Measurements from ENCODE around the gene FRMD4B.

Gene FRMD4B

DNA sequence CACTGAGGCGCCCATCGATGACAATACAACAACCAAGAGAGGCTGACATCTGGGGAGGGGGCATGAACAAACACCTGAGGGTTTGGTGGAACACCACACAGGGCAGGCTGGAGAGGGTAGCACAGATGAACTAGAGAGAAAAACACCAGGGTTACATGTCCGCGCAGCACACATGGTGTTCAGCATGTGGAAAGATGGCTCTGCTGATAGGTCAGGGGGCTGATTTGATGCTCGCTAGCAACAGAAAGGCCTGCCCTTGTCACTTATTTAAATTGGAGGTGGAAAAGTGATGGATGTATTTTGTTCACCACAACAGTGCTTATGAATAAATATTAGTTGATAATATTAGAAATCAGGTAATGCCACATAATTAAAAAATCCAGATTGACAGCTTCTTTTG is 67.5 kb downstream of the FRMD4B start:
- H3K4me1 ChIP-seq (ENCODE audit: insufficient read depth, low read length), result no peaks in the 10 kb centered on the region
- no peaks in the 10 kb centered on the region for H3K9me3 ChIP-seq (ENCODE audit: insufficient read depth, low read depth, low read length)
- H3K4me3 ChIP-seq (ENCODE audit: low read length), result no peak overlapping the region
- no peaks in the 10 kb centered on the region for H3K27me3 ChIP-seq (ENCODE audit: insufficient read depth, low read length)
- no peaks in the 10 kb centered on the region for H3K36me3 ChIP-seq (ENCODE audit: insufficient read depth, low read depth, low read length)
- no peak overlapping the region for H3K27ac ChIP-seq (ENCODE audit: low read length)
- no peak overlapping the region for H3K9ac ChIP-seq (ENCODE audit: low read depth, low read length)

GRCh38 chr3:69313251-69313650 is 72.6 kb downstream of the FRMD4B start:
- H3K36me3 ChIP-seq (ENCODE audit: insufficient read depth, low read depth, low read length), result no peaks in the 10 kb centered on the region

GRCh38 chr3:69309814-69310213 is 76.1 kb downstream of the FRMD4B start:
- Histone ChIP-seq H3K9ac (ENCODE audit: low read depth, low read length) (no peak overlapping the region), H3K4me1 (ENCODE audit: insufficient read depth, low read length) (no peaks in the 10 kb centered on the region), H3K27ac (ENCODE audit: low read length) (no peak overlapping the region), H3K27me3 (ENCODE audit: insufficient read depth, low read length) (no peaks in the 10 kb centered on the region; the same call in 1 of the 2 replicates), H3K36me3 (ENCODE audit: insufficient read depth, low read depth, low read length) (no peaks in the 10 kb centered on the region), H3K9me3 (ENCODE audit: insufficient read depth, low read depth, low read length) (no peaks in the 10 kb centered on the region), H3K4me3 (ENCODE audit: low read length) (no peak overlapping the region)

More at GRCh38 chr3:69313251-69313650, 72.6 kb downstream of the FRMD4B start:
- Histone ChIP-seq H3K27ac (ENCODE audit: low read length) (no peak overlapping the region), H3K9ac (ENCODE audit: low read depth, low read length) (no peak overlapping the region), H3K4me3 (ENCODE audit: low read length) (no peak overlapping the region), H3K9me3 (ENCODE audit: insufficient read depth, low read depth, low read length) (no peaks in the 10 kb centered on the region), H3K27me3 (ENCODE audit: insufficient read depth, low read length) (no peaks in the 10 kb centered on the region), H3K4me1 (ENCODE audit: insufficient read depth, low read length) (no peaks in the 10 kb centered on the region)

DNA sequence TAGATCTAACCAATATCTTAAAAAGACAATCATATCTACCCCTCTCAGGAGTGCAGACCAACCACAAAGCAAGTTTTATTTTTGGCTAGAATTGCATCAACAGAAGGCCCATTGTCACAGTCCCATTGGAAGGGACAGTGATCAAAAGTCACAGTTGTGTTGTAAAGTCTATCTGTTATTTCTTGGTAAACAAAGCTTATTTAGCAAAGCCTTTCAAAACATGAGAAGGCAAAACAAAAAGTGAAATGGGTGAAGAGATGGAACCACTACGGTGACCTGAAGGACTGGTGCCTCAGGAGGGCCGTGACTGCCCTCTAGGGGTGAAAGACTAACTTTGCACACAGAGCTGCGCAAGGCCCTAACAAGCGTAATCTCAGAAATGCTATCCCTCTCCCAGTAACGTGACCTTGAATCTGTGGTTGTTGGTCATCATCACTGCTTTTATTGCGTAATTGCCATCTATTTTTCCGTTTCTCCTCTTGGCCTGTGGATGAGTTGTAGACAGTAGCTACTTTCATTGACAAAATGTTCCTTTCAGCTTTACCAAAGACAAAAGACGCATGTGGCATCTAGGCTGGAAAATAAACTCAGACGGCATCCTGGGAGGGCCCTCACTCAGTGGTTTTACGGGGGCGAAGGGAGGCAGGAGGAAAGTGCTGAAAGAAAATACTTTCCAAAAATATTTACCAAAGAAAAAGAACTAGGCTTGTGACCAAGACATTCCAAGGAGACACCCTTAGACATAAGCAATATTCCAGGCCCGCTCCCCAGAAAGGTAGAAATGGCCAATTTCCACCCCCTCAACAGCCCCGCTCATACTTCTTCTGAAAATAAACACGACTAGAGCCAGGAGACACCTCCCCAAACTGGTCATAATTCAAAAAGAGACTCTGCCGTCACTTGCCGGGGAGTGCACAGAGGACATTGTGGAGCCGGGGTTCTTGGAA is 79.4 kb downstream of the FRMD4B start:
- Histone ChIP-seq H3K27me3 (ENCODE audit: insufficient read depth, low read length) (no peaks in the 10 kb centered on the region; the same call in 1 of the 2 replicates), H3K27ac (ENCODE audit: low read length) (no peak overlapping the region), H3K36me3 (ENCODE audit: insufficient read depth, low read depth, low read length) (no peaks in the 10 kb centered on the region), H3K9ac (ENCODE audit: low read depth, low read length) (no peak overlapping the region), H3K9me3 (ENCODE audit: insufficient read depth, low read depth, low read length) (no peaks in the 10 kb centered on the region), H3K4me3 (ENCODE audit: low read length) (no peak overlapping the region), H3K4me1 (ENCODE audit: insufficient read depth, low read length) (no peaks in the 10 kb centered on the region)

DNA sequence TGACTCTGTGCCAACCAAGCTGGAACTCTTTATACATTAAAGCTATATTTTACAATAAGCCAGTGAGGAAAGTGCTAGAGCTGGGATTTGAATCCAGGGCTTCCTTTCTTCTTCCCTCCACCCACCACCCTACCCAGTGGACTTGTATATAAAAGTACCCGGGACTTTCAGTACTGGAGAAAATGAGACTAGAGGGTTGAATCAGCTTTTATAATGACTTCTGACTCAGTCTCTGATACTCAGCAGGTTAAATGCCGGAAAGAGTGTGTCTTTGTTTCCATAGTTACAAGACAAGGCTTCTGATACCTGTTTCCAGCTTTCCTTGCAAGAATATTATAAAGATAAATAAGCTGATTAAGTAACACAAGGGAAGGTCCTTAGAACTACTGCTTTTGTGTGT is 80.9 kb downstream of the FRMD4B start:
- Histone ChIP-seq H3K4me3 (ENCODE audit: low read length) (no peak overlapping the region), H3K4me1 (ENCODE audit: insufficient read depth, low read length) (no peaks in the 10 kb centered on the region), H3K9ac (ENCODE audit: low read depth, low read length) (no peak overlapping the region), H3K27me3 (ENCODE audit: insufficient read depth, low read length) (no peaks in the 10 kb centered on the region; the same call in 1 of the 2 replicates), H3K36me3 (ENCODE audit: insufficient read depth, low read depth, low read length) (no peaks in the 10 kb centered on the region), H3K27ac (ENCODE audit: low read length) (no peak overlapping the region), H3K9me3 (ENCODE audit: insufficient read depth, low read depth, low read length) (no peaks in the 10 kb centered on the region)

GRCh38 chr3:69304396-69304795 is 81.5 kb downstream of the FRMD4B start:
- no peaks in the 10 kb centered on the region; the same call in 1 of the 2 replicates for H3K27me3 ChIP-seq (ENCODE audit: insufficient read depth, low read length)
- H3K4me1 ChIP-seq (ENCODE audit: insufficient read depth, low read length), result no peaks in the 10 kb centered on the region
- no peak overlapping the region for H3K27ac ChIP-seq (ENCODE audit: low read length)
- H3K9ac ChIP-seq (ENCODE audit: low read depth, low read length), result no peak overlapping the region
- no peaks in the 10 kb centered on the region for H3K9me3 ChIP-seq (ENCODE audit: insufficient read depth, low read depth, low read length)
- no peaks in the 10 kb centered on the region for H3K36me3 ChIP-seq (ENCODE audit: insufficient read depth, low read depth, low read length)
- H3K4me3 ChIP-seq (ENCODE audit: low read length), result no peak overlapping the region

DNA sequence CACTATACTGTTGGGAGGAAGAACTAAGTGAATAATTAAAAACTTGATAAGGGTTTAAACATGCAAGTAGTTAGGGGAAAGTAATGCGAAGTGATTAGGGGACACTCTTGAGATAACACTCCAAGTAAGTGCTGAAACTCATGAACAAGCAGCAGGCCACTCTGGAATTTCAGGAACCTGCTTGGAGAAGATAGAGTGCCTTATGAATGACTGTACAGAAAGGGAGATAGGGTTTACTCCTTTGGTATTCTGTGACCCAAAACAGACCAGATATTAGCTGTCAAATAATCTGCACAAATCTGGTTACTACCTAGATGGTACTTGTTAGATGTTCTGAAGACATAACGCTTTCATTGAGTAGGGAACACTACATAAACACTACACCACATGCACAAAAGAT is 85.6 kb downstream of the FRMD4B start:
- Histone ChIP-seq H3K9ac (ENCODE audit: low read depth, low read length) (no peak overlapping the region), H3K36me3 (ENCODE audit: insufficient read depth, low read depth, low read length) (no peaks in the 10 kb centered on the region), H3K9me3 (ENCODE audit: insufficient read depth, low read depth, low read length) (no peaks in the 10 kb centered on the region), H3K4me3 (ENCODE audit: low read length) (no peak overlapping the region), H3K27me3 (ENCODE audit: insufficient read depth, low read length) (no peaks in the 10 kb centered on the region; the same call in 1 of the 2 replicates), H3K4me1 (ENCODE audit: insufficient read depth, low read length) (no peaks in the 10 kb centered on the region), H3K27ac (ENCODE audit: low read length) (no peak overlapping the region)

DNA sequence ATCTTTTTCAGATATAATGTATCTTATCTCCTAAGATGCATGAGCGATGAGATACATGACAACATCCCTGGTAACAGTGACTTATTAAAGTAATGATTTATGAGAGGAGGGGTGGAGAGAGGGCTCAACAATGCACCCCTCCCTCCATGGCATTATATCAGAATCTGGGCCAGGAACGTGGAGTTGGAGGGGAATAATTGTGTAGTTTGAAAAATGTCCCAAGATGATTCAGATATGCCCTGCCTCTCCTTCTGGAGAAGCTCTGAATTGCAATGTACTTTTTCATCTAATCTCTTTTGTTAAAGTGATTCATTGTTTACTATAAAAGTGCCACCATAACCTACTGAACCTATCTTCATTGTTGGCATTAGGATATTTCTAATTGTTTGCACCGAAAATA is 86.5 kb downstream of the FRMD4B start:
- Histone ChIP-seq H3K9me3 (ENCODE audit: insufficient read depth, low read depth, low read length) (no peaks in the 10 kb centered on the region), H3K4me1 (ENCODE audit: insufficient read depth, low read length) (no peaks in the 10 kb centered on the region), H3K9ac (ENCODE audit: low read depth, low read length) (no peak overlapping the region), H3K4me3 (ENCODE audit: low read length) (no peak overlapping the region), H3K36me3 (ENCODE audit: insufficient read depth, low read depth, low read length) (no peaks in the 10 kb centered on the region), H3K27me3 (ENCODE audit: insufficient read depth, low read length) (no peaks in the 10 kb centered on the region), H3K27ac (ENCODE audit: low read length) (no peak overlapping the region)

GRCh38 chr3:69297501-69297900 is 88.4 kb downstream of the FRMD4B start:
- H3K4me3 ChIP-seq (ENCODE audit: low read length), result no peak overlapping the region
- no peaks in the 10 kb centered on the region for H3K27me3 ChIP-seq (ENCODE audit: insufficient read depth, low read length)
- no peak overlapping the region for H3K9ac ChIP-seq (ENCODE audit: low read depth, low read length)
- H3K27ac ChIP-seq (ENCODE audit: low read length), result no peak overlapping the region
- no peaks in the 10 kb centered on the region for H3K36me3 ChIP-seq (ENCODE audit: insufficient read depth, low read depth, low read length)
- H3K9me3 ChIP-seq (ENCODE audit: insufficient read depth, low read depth, low read length), result no peaks in the 10 kb centered on the region
- H3K4me1 ChIP-seq (ENCODE audit: insufficient read depth, low read length), result peaks cover under 1% of the 10 kb centered on the region; the same call in 1 of the 2 replicates

DNA sequence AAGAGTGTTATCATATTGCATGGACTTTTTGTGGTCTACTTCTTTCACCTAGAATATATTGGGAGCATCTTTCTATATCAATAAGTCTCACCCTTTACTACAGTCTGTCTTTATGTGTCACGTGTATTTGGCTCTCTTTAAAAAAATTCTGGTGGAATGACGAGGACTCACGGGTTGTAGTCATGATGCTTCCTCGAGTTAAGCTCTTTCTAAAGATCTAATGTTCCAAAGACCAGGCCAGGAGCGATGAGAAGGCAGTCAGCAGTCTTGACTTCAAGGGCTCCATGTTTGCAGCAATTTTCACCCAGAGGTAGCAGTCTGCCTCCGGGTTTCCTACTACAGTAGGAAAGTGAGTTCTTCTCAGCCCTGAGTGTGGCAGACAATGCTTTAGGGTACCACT is 88.9 kb downstream of the FRMD4B start:
- H3K9me3 ChIP-seq (ENCODE audit: insufficient read depth, low read depth, low read length), result no peaks in the 10 kb centered on the region
- no peak overlapping the region for H3K9ac ChIP-seq (ENCODE audit: low read depth, low read length)
- no peak overlapping the region for H3K4me3 ChIP-seq (ENCODE audit: low read length)
- peaks cover 6% of the 10 kb centered on the region for H3K4me1 ChIP-seq (ENCODE audit: insufficient read depth, low read length)
- no peak overlapping the region for H3K27ac ChIP-seq (ENCODE audit: low read length)
- H3K36me3 ChIP-seq (ENCODE audit: insufficient read depth, low read depth, low read length), result no peaks in the 10 kb centered on the region
- H3K27me3 ChIP-seq (ENCODE audit: insufficient read depth, low read length), result no peaks in the 10 kb centered on the region

- no peak overlapping the region for H3K4me3 ChIP-seq (ENCODE audit: low read length)
- peaks cover 22% of the 10 kb centered on the region for H3K27me3 ChIP-seq (ENCODE audit: insufficient read depth, low read length)
- no peak overlapping the region for H3K9ac ChIP-seq (ENCODE audit: low read depth, low read length)
- no peaks in the 10 kb centered on the region for H3K36me3 ChIP-seq (ENCODE audit: insufficient read depth, low read depth, low read length)
- H3K4me1 ChIP-seq (ENCODE audit: insufficient read depth, low read length), result peaks cover 9% of the 10 kb centered on the region
- H3K9me3 ChIP-seq (ENCODE audit: insufficient read depth, low read depth, low read length), result no peaks in the 10 kb centered on the region
- H3K27ac ChIP-seq (ENCODE audit: low read length), result no peak overlapping the region
Observed at GRCh38 chr3:69294014-69294766, 91.7 kb downstream of the FRMD4B start.
